GM04504 (cell line): ENCODE measurements around the gene SMAD3.
"Not testable (repeated sequence)": the region's sequence is repeated elsewhere in the genome, so short reads cannot be mapped to it uniquely, and the experiment has no call there.

Experiments used
- DNase-seq: peaks from one replicate; pipeline ENCODE4 v3.0.0-alpha.2; 2012; ENCODE audit warnings: low read depth

The SMAD3 gene

GRCh38 chr15:67063689-67064606 lies 1.5 kb upstream of the SMAD3 start:
- DNase-seq, result no peak

GRCh38 chr15:67064607-67065530 lies 533 bp upstream of the SMAD3 start:
- no peak for DNase-seq

GRCh38 chr15:67066041-67066958 lies 898 bp downstream of the SMAD3 start:
- no peak for DNase-seq

- DNase-seq, result no peak
Observed at GRCh38 chr15:67066959-67067853, 1.8 kb downstream of the SMAD3 start.

GRCh38 chr15:67067930-67068551 lies 2.6 kb downstream of the SMAD3 start:
- no peak for DNase-seq

- no peak for DNase-seq
Observed at GRCh38 chr15:67068710-67069400, 3.5 kb downstream of the SMAD3 start.

- no peak for DNase-seq
Observed at GRCh38 chr15:67070150-67070549, 4.7 kb downstream of the SMAD3 start.

- DNase-seq, result no peak
Observed at GRCh38 chr15:67070892-67071664, 5.7 kb downstream of the SMAD3 start.

GRCh38 chr15:67072442-67072841 lies 7.0 kb downstream of the SMAD3 start:
- DNase-seq, result no peak

GRCh38 chr15:67072958-67073357 lies 7.6 kb downstream of the SMAD3 start:
- no peak for DNase-seq

GRCh38 chr15:67074886-67075229 lies 9.5 kb downstream of the SMAD3 start:
- DNase-seq, result no peak

GRCh38 chr15:67075555-67076135 lies 10.2 kb downstream of the SMAD3 start:
- DNase-seq, result not testable (repeated sequence)

GRCh38 chr15:67076147-67076843 lies 10.9 kb downstream of the SMAD3 start:
- DNase-seq, result no peak

- DNase-seq, result no peak
Observed at GRCh38 chr15:67077641-67078215, 12.3 kb downstream of the SMAD3 start.

GRCh38 chr15:67079361-67079760 lies 14.0 kb downstream of the SMAD3 start:
- DNase-seq, result no peak

- DNase-seq, result peak; percentile 80
Observed at GRCh38 chr15:67080118-67080899, 14.9 kb downstream of the SMAD3 start.
